K562 (cell line): ENCODE measurements around the gene ADGRF1.

ENCODE experiments used
- ATF6 ChIP-seq: sonication (generic); formaldehyde crosslinking; IDR thresholded peaks from 2 replicates; pipeline ENCODE4 v1.4.0; 2020; ENCODE audit warnings: mild to moderate bottlenecking, missing genetic modification reagents
- CEBPG ChIP-seq, 3 experiments: fragments of 200-800 bp in 1 of 3; sonication (Bioruptor generic) in 1 of 3; sonication (generic) in 1 of 3; formaldehyde crosslinking in 1 of 3; IDR thresholded peaks in 2 of 3; conservative IDR thresholded peaks in 1 of 3; 2 replicates each; pipeline versions ENCODE4 v1.6.1 to v1.8.0; 2016 to 2022; ENCODE audit warnings: missing compliant biosample characterization in 2 of 3, missing genetic modification characterization in 2 of 3, mild to moderate bottlenecking in 1 of 3, missing genetic modification reagents in 1 of 3
- CTCF ChIP-seq, 3 experiments: IDR thresholded peaks in 2 of 3; conservative IDR thresholded peaks in 1 of 3; 2 replicates each; pipeline ENCODE4 v1.5.1; 2011 to 2012; ENCODE audit warnings: low read length in 3 of 3, mild to moderate bottlenecking in 3 of 3, control low read depth in 2 of 3, improper control_type of control experiment in 1 of 3, inconsistent platforms in 1 of 3, low read depth in 1 of 3, mixed read lengths in 1 of 3, moderate library complexity in 1 of 3; ENCODE audit not compliant: insufficient read depth in 2 of 3
- E2F4 ChIP-seq: sonication (generic); formaldehyde crosslinking; IDR thresholded peaks from 2 replicates; pipeline ENCODE4 v1.8.0; 2022; ENCODE audit warnings: mild to moderate bottlenecking, low read depth, missing genetic modification reagents
- GTF2B ChIP-seq: IDR thresholded peaks from 2 replicates; pipeline ENCODE4 v1.6.1; 2011; ENCODE audit not compliant: insufficient read length; ENCODE audit errors: extremely low read depth
- GTF2F1 ChIP-seq: IDR thresholded peaks from 2 replicates; pipeline ENCODE4 v1.6.1; 2011; ENCODE audit warnings: low read depth, low read length, improper control_type of control experiment
- HDAC2 ChIP-seq: fragments of 450-650 bp; IDR thresholded peaks from 2 replicates; pipeline ENCODE4 v1.6.1; 2016; ENCODE audit warnings: mild to moderate bottlenecking
- POLR2AphosphoS5 ChIP-seq: IDR thresholded peaks from 2 replicates; pipeline ENCODE4 v1.6.1; 2011; ENCODE audit warnings: mild to moderate bottlenecking, low read depth, low read length, moderate library complexity; ENCODE audit not compliant: control insufficient read depth, insufficient read depth
- RAD21 ChIP-seq, 2 experiments: fragments of 250-450 bp in 1 of 2; fragments of 450-650 bp in 1 of 2; sonication (Bioruptor Pico) in 1 of 2; formaldehyde crosslinking in 1 of 2; IDR thresholded peaks in 1 of 2; conservative IDR thresholded peaks in 1 of 2; 2 replicates each; pipeline versions ENCODE4 v1.4.0 to v1.8.0; 2020 to 2022; ENCODE audit warnings: mild to moderate bottlenecking in 2 of 2, moderate library complexity in 1 of 2
- STAT5B ChIP-seq: fragments of 250-450 bp; sonication (Bioruptor Pico); IDR thresholded peaks from 2 replicates; pipeline ENCODE4 v1.8.0; 2021; ENCODE audit warnings: mild to moderate bottlenecking, inconsistent platforms
- TBL1XR1 ChIP-seq, 2 experiments: IDR thresholded peaks; 2 replicates each; pipeline ENCODE4 v1.6.1; 2012; ENCODE audit warnings: improper control_type of control experiment in 2 of 2, low read length in 2 of 2, mild to moderate bottlenecking in 1 of 2
- YY1 ChIP-seq, 3 experiments: IDR thresholded peaks; 2 replicates each; pipeline ENCODE4 v1.6.1; 2011; ENCODE audit warnings: low read length in 2 of 3, mild to moderate bottlenecking in 2 of 3, moderate library complexity in 2 of 3, borderline replicate concordance in 1 of 3, control low read depth in 1 of 3, low read depth in 1 of 3; ENCODE audit not compliant: insufficient read depth in 3 of 3, insufficient replicate concordance in 2 of 3, control insufficient read depth in 1 of 3, insufficient read length in 1 of 3; ENCODE audit errors: extremely low read depth in 1 of 3
- ZBTB34 ChIP-seq: fragments of 250-450 bp; sonication (Bioruptor Pico); IDR thresholded peaks from 2 replicates; pipeline ENCODE4 v1.8.0; 2021; ENCODE audit warnings: mild to moderate bottlenecking, moderate library complexity

- no peak for TF ChIP-seq TBL1XR1 (IDR thresholded peaks at IDR 0.05; ENCODE audit: low read length in 2 of 2)
- no peak for TF ChIP-seq CTCF (IDR thresholded peaks at IDR 0.05 in 2 of 3, conservative IDR thresholded peaks at IDR 0.05 in 1 of 3; ENCODE audit: insufficient read depth in 2 of 3, low read depth in 1 of 3, low read length in 3 of 3)
- TF ChIP-seq HDAC2: no peak
- TF ChIP-seq CEBPG (CRISPR knock-in tag; IDR thresholded peaks at IDR 0.05): no peak
- TF ChIP-seq CEBPG (tag; conservative IDR thresholded peaks at IDR 0.05 in 1 of 2, IDR thresholded peaks at IDR 0.05 in 1 of 2): no peak
- TF ChIP-seq E2F4: no peak
- TF ChIP-seq GTF2F1: no peak
- TF ChIP-seq GTF2B: no peak
- TF ChIP-seq ZBTB34 (CRISPR knock-in tag): no peak
- no peak for TF ChIP-seq STAT5B (CRISPR knock-in tag)
- no peak for TF ChIP-seq RAD21 (CRISPR knock-in tag; conservative IDR thresholded peaks at IDR 0.05 in 1 of 2, IDR thresholded peaks at IDR 0.05 in 1 of 2)
- no peak for TF ChIP-seq POLR2AphosphoS5
- TF ChIP-seq YY1 (IDR thresholded peaks at IDR 0.05; ENCODE audit: borderline replicate concordance in 1 of 3, control insufficient read depth in 1 of 3, extremely low read depth in 1 of 3, insufficient read depth in 3 of 3, insufficient read length in 1 of 3, insufficient replicate concordance in 2 of 3, low read depth in 1 of 3, low read length in 2 of 3): no peak
- no peak for TF ChIP-seq ATF6 (CRISPR knock-in tag)
Measured at GRCh38 chr6:46969206-46969605, 72.9 kb downstream of the ADGRF1 start.
